SH-SY5Y (cell line): ENCODE results near the gene SCYGR6.

Source experiments
- GATA2 ChIP-seq: IDR thresholded peaks from 2 replicates; pipeline ENCODE4 v1.6.1; 2011; ENCODE audit warnings: mild to moderate bottlenecking, low read depth, low read length
- GATA3 ChIP-seq: IDR thresholded peaks from 2 replicates; pipeline ENCODE4 v1.6.1; 2011; ENCODE audit warnings: low read depth, mild to moderate bottlenecking, low read length, moderate library complexity

SCYGR6 gene

DNA sequence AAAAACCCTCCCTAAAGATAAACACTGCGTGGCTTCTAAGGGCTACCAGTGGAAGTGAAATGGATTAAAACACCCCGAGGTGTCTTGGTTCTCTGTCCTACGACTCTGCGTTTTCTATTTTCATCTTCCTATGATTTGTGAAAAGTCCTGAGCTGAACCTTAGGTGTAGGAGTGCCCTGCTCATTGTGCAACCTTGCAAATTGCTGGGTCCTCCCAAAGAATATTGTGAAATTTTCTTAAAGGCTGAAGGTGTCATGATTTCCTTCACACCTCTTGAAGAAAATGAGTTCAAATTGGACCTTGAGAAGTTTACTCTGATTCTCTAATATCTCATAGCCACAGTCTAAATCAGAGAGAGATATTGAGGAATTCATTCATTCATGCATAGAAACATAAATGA lies 4.9 kb downstream of the SCYGR6 start:
- TF ChIP-seq GATA3 = no peak
- TF ChIP-seq GATA2 = no peak

DNA sequence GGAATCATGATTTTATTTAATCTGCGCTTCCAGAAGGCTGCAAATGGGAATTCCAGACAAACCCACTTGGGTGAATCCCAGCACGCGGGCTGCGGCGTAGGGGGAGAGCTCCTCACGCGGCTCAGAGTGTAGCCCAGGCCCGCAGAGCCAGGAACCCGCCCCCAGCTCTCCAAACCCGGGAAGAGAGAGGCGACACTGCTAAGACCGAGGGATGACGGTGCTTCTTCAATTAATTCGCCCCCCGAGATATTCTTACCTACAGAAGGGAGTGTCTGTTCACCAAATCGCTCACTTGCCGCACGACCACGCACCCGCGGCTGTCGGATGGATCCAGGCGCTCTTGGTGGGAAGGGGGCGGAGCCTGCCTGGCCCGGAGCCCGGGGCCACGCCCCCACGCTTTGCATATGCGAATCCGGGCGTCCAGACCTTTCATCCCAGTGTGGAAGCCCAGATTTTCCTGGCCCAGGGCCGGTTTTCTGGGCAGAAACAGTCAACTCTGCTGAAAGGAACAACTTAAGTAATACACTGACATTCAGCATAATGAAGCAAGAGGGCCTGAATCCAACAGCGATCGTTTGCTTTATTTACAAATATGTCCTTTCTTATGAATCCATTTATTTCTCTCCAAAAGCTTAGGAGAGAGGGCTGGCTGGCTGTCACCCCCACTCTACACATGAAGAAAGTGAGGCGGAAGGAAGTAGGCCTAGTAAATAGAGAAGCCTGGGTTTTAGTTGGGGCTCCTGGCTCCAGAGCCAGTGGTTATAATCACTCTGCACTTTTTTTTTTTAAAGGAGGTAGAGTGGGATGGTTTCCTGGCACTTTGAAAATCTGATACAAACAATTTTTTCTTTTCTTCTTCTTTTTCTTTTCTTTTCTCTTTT lies 6.6 kb downstream of the SCYGR6 start, which contains the start of gene SLC19A3:
SLC19A3 (minus strand) TSS at position 342 of the 881 bp plus-strand sequence. CDS start 15,710 bp downstream, outside the sequence.
- TF ChIP-seq GATA3 = no peak
- no peak for TF ChIP-seq GATA2

DNA sequence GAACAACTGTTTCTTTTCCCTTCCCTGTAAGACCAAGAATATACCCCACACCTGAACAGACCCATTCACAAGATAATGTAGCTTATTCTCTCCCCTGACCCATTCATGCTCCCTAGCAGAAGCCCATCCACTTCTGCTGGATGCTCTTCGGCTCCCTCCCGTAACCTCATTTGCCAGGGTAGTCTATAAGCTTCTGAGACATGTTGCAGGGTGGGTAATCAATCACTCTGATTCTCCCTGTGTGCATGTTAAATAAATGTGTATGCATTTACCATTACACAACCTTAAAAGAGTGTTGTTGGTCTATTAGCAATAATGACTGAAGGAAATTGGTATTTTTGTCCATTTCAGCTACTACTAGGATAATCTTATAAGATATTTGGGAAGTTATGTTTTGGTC lies 8.1 kb downstream of the SCYGR6 start:
- TF ChIP-seq GATA2 (no peak), GATA3 (no peak)

DNA sequence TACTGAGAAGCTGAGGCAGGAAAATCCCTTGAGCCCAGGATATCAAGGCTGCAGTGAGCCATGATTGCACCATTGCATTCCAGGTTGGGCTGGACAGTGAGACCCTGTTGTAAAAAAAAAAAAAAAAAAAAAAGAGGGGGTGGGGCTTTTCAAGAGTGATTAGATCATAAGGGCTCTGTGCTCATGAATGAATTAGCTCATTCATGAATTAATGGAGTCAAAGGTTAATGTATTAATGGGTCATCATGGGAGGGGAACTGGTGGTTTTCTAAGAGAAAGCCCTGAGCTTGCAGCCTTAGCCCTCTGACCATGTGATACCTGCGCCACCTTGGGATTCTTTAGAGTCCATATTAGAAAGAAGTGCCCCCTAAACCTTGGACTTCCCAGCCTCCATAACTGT lies 11.3 kb downstream of the SCYGR6 start:
- TF ChIP-seq GATA3 (no peak), GATA2 (no peak)

DNA sequence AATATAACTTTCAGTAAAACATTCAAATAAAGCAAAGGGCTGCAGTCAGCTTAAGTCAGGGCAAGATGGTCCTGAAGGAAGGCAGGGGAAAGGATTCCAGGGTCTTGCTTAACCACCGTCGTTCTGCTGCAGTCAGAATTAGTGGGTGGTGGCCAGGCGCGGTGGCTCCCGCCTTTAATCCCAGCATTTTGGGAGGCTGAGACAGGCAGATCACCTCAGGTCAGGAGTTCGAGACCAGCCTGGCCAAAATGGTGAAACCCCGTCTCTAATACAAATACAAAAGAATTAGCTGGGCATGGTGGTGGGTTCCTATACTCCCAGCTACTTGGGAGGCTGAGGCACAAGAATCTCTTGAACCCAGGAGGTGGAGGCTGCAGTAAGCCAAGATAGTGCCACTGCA lies 13.6 kb downstream of the SCYGR6 start:
- TF ChIP-seq GATA3 (no peak), GATA2 (no peak)

DNA sequence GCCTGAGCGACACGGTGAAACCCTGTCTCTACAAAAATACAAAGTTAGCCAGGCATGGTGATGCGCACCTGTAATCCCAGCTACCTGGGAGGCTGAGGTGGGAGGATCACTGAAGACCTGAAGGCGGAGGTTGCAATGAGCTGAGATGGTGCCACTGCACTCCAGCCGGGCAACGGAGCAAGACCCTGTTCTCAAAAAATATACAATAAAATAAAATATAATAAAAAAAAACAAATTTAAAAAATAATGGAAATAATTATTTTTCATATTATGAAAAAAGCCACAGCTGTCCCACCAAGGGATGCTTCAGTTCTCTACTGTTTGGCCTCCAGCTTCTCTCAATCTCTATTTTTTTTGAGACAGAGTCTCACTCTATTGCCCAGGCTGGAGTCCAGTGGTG lies 17.2 kb downstream of the SCYGR6 start:
- TF ChIP-seq GATA2 (no peak), GATA3 (no peak)

DNA sequence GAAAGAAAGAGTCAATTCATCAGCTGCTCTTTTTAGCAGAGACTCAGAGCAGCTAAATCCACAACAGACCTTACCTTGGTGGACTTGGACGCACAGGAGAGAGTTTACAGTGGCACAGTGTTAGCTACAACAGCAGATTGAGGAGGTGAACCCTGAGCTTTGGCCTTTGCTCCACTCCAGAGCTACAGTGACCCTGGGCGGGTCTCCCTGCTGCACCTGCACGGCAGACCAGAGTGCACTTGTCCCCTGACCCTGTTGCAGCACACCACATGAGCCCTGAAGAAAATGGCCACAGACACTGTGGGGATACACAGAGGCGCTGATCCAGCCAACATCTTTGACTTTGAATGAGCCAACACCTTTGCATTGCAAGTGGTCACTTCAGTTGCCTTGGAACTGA lies 17.7 kb downstream of the SCYGR6 start:
- TF ChIP-seq GATA2 (no peak), GATA3 (no peak)

DNA sequence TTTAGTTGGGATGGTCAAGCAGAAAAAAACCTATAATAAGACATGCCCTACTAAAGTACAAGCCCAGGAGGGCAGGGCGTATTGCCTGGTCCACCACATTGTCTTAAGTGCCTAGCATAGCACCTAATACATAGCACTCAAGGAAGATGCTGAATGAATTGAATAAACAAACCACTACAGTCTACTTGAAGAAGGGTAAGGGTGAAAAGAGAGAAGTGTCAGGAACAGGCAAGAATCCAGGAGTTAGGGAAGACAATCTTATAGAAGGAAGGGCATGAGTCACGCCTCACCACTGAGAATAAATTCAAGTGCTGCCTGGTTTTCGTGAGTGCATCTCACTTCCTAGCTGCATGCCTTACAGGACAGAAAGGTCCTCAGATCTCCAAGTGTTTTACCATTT lies 20.6 kb downstream of the SCYGR6 start:
- TF ChIP-seq GATA3 (no peak), GATA2 (no peak)

DNA sequence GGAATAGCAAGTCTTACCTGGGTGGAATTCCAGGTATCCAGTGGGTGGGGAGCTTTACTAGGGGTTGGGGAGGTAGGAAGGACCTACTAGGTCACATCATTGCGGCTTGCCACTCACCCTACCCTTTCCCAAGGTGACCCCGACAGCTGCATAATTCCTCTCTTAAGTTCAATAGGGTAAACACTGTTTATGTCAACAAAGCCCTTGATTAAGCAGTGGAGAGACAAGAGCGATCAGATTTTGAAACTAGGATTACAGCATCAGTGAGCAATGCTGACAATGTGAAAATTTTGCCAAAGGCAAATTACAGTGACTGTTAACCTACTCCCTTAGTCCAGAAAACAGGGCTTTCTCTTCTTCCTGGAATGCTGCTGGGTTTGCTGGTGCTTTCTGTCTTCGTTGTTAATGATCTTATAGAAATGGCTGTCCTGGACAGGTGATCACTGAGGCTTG lies 21.3 kb downstream of the SCYGR6 start:
- no peak for TF ChIP-seq GATA2
- TF ChIP-seq GATA3 = no peak

DNA sequence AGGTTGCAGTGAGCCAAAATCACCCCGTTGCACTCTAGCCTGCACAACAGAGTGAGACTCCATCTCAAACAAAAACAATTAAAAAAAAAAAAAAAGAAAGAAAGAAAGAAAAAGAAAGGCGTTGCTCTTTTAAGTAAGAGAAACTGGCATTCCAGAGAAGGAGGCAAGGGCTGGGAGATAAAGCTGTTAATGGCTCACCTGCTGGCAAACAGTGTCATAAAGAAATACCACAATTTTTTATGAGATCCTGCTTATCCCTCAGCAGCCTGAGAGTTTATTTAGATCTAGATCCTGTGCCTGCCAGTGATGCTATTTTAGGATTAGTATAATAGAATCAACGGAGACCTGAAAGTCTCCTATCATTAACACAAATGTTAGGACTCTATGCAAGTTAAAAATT lies 23.0 kb downstream of the SCYGR6 start:
- TF ChIP-seq GATA2 (no peak), GATA3 (no peak)

DNA sequence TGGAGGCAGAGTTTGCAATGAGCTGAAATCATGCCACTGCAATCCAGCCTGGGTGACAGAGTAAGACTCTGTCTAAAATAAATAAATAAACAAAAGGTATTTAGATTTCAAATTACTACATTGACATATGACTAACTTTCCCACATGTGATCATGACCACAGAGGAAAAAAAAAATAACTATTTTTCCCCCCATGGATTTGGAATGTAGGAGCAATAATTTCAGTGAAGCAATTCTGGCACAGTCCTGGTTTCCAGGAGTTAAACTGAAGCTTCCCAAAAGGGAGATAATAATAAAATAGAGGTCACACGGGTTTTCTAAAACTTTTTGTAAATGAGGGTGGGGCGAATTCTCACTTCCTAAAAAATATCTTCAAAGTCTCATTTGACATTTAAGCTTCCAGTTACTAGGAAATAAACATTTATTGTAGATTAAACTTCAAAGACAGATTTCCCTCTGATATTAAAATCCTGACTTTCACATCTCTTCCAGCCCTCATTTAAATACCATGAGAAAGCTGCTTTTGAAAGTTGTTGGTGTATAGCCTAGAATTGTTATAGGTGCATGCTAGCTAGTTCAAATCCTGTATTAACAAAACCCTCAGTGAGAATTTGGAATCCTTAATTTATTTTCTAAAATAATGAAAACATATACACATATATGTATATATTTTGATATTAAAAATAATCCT lies 27.4 kb downstream of the SCYGR6 start:
- TF ChIP-seq GATA3 (no peak), GATA2 (no peak)

DNA sequence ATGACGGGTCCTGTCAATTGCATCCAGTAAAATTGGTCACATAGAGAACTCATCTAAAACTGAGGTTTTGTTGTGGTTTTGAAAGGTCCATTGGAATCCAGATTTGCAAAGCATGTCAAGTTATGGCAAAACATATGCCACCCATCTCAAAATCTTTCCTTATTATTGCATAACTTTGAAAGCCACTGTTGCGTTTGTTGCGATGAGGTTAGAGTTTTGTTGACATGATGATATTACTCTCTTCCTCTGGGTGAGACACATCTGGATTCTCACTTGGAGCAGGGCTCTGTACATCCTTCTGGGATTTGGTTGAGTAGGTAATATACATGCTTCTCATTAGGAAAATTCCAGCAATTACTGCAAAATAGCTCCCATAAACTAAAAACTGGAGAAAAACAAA lies 37.4 kb downstream of the SCYGR6 start:
- no peak for TF ChIP-seq GATA2

DNA sequence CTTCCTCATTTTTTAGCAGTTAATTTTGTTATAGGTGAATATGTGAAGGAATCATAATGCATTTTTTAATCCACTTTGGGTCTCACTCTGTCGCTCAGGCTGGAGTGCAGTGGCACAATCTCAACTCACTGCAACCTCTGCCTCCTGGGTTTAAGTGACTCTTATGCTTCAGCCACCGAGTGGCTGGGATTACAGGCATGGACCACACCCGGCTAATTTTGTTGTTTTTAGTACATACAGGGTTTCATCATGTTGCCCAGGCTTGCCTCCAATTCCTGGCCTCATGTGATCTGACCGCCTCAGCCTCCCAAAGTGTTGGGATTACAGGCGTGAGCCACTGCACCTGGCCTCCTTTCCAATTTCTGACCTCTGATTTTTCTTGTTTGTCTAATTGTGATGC lies 40.3 kb downstream of the SCYGR6 start:
- TF ChIP-seq GATA3 (no peak), GATA2 (no peak)

DNA sequence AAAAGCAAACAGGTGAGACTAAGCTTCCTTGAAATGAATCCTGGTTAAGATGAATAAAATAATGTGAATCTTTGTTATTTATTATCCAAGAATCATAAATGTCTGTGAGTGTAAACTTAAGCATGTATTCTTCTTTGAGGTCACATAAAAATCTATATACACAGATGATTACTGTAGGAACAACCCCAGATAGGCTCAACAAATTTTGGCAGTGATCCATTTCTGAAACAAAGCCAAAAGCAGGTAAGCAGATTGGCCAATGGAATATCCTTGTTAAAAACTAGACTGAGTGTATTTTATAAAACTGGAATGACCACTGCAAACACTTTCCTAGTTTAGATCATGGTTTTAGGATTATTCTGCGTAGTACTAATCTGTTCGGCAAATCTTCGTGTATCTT lies 46.6 kb downstream of the SCYGR6 start:
- no peak for TF ChIP-seq GATA2
- TF ChIP-seq GATA3 = no peak

DNA sequence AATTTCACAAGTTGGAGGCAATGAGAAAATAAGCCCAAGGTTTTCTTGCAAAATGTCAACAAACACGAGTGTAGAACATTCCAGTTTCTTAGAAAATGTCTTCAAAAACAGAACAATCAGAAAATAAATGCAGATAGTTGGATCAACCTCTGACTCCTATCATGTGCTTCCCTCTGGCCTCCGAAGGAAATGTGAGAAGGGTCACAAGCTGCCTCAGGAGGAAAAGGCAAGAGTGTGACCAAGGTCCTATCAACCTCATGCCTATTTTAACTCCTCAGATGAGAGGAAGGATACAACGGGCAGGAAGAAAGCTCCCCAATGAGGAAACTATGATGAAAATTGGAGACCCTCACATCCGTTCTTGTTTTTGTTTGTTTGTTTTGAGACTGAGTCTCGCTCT lies 50.1 kb downstream of the SCYGR6 start:
- no peak for TF ChIP-seq GATA3
- no peak for TF ChIP-seq GATA2
